Measurements from ENCODE around the gene FBXO24. TPM values are rescaled to one million over a fixed set of nuclear protein-coding genes. Genes with fewer than 3 reads are reported as not detected.

Gene FBXO24
- total and polyA plus RNA-seq, 2 of the 4 experiments (the other 2 are of a cell fraction) = 0.43 to 0.54 TPM

GRCh38 chr7:100620804-100621203, 34.7 kb downstream of the FBXO24 start:
- ChIA-PET POLR2A (ENCODE audit: unreplicated experiment) (no interaction called here), CTCF (no interaction called here)
- H2AK9ac ChIP-seq (replicated peaks; ENCODE audit: low read depth, low read length, poor library complexity) = no peak overlapping the region
- TF ChIP-seq POLR2A (IDR thresholded peaks at IDR 0.05; ENCODE audit: low read depth, low read length) (no peak), RAD21 (IDR thresholded peaks at IDR 0.05; ENCODE audit: low read length) (no peak), SMC3 (IDR thresholded peaks at IDR 0.05; ENCODE audit: low read depth, low read length) (no peak), MXI1 (IDR thresholded peaks at IDR 0.05; ENCODE audit: borderline replicate concordance, low read depth, low read length) (no peak)
- no peak for ATAC-seq (ENCODE audit: low read depth)
- no TSS peak for BruUV-seq (replicated peaks)
- H3K9me1 ChIP-seq (ENCODE audit: insufficient read depth, low read length) = peaks cover 2% of the 10 kb centered on the region
- WGBS, 2 experiments (ENCODE audit: extremely low coverage in 2 of 2, insufficient read length in 1 of 2) = 94% methylated on average over 19 of the region's 23 CpGs; no CpG with 5 or more reads in 1 of the 2 experiments
- in situ Hi-C loops (cut with MboI; ENCODE audit: low sequenced_read_pairs) (no loop called here), dilution Hi-C loops (cut with HindIII; ENCODE audit: low sequenced_read_pairs, unreplicated experiment) (no loop called here), intact Hi-C loops (cut with micrococcal nuclease) (no loop called here)
- H2BK15ac ChIP-seq (ENCODE audit: low read depth, low read length) = no peak overlapping the region
- no peak overlapping the region for H2BK5ac ChIP-seq (ENCODE audit: low read depth, low read length, poor library complexity, severe bottlenecking)
- no peak overlapping the region for H3K9ac ChIP-seq (ENCODE audit: low read depth, low read length)
- no peak overlapping the region for H3K27ac ChIP-seq (ENCODE audit: insufficient read depth, low read length)
- DNase-seq = no peak
- H3K79me1 ChIP-seq (ENCODE audit: low read depth in 1 of 2, low read length in 2 of 2) = no peaks in the 10 kb centered on the region; a peak in 1 of 4 replicates
- no peaks in the 10 kb centered on the region for H3K4me1 ChIP-seq (ENCODE audit: control insufficient read depth, insufficient read depth, low read length)
- H2AK5ac ChIP-seq (ENCODE audit: low read depth, low read length) = no peak overlapping the region
- H3K56ac ChIP-seq (ENCODE audit: extremely low read depth, insufficient read depth, low read length) = no peak overlapping the region
- H3K23ac ChIP-seq (ENCODE audit: low read depth, low read length) = no peak overlapping the region
- H4K5ac ChIP-seq (ENCODE audit: low read depth, low read length) = no peak overlapping the region
- H4K91ac ChIP-seq (ENCODE audit: insufficient read depth, low read depth, low read length) = no peak overlapping the region
- H2BK20ac ChIP-seq (ENCODE audit: low read depth, low read length) = no peak overlapping the region
- no peaks in the 10 kb centered on the region for H3K27me3 ChIP-seq (ENCODE audit: control insufficient read depth, insufficient read depth, low read length)
- peaks cover 4% of the 10 kb centered on the region for H3K36me3 ChIP-seq (ENCODE audit: control insufficient read depth, insufficient read depth, low read length)
- no peaks in the 10 kb centered on the region; the same call in 1 of the 2 replicates for H4K20me1 ChIP-seq (ENCODE audit: insufficient read depth, low read length)
- H3K4me3 ChIP-seq (ENCODE audit: insufficient read depth, low read depth, low read length) = no peak overlapping the region
- no peak overlapping the region for H2AFZ ChIP-seq (replicated peaks; ENCODE audit: low read length, poor library complexity)
- H3K18ac ChIP-seq (ENCODE audit: low read depth, low read length) = no peak overlapping the region
- H3K4me2 ChIP-seq (ENCODE audit: low read depth, low read length) = no peak overlapping the region
- no peaks in the 10 kb centered on the region for H3K9me3 ChIP-seq (ENCODE audit: control insufficient read depth, insufficient read depth, low read length)
- H4K8ac ChIP-seq (ENCODE audit: low read depth in 2 of 2, low read length in 2 of 2) = no peak overlapping the region
- H3K4ac ChIP-seq (ENCODE audit: low read depth, low read length) = no peak overlapping the region
- no peak overlapping the region for H2BK120ac ChIP-seq (ENCODE audit: low read depth, low read length)
- H3K14ac ChIP-seq (replicated peaks; ENCODE audit: low read depth, low read length) = no peak overlapping the region

Measured in IMR-90 (cell line).